WI38 (cell line): ENCODE measurements around the gene NELL1.

Experiments
- H3K4me3 ChIP-seq: 2 replicates; pipeline ENCODE4 v1.5.1; 2011; ENCODE audit warnings: low read depth, mild to moderate bottlenecking, control low read depth, low read length
- TF ChIP-seq, protein P1 (sequence below): IDR thresholded peaks from 2 replicates; pipeline ENCODE4 v1.5.1; 2012; ENCODE audit warnings: low read depth, mild to moderate bottlenecking, control low read depth, low read length

The NELL1 gene

DNA sequence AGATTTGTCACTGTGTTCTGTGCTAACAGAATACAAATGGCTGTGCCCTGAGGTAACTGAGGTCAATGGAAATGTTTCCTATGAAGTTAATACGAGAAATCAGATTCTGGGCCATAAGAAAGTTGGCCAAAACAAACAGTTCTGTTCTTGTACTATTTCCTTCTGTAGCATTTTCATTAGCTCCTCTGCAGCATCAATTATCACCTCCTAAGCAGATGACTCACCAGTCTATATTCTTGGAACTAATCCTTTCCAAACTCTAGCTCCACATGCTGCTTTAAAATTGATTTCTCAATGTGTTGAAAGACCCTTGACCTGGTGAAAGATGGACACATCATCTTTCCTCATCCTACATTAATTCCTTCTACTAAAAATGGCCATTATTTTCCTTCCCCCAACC, 736.0 kb downstream of the NELL1 start:
- TF ChIP-seq, protein P1, sequence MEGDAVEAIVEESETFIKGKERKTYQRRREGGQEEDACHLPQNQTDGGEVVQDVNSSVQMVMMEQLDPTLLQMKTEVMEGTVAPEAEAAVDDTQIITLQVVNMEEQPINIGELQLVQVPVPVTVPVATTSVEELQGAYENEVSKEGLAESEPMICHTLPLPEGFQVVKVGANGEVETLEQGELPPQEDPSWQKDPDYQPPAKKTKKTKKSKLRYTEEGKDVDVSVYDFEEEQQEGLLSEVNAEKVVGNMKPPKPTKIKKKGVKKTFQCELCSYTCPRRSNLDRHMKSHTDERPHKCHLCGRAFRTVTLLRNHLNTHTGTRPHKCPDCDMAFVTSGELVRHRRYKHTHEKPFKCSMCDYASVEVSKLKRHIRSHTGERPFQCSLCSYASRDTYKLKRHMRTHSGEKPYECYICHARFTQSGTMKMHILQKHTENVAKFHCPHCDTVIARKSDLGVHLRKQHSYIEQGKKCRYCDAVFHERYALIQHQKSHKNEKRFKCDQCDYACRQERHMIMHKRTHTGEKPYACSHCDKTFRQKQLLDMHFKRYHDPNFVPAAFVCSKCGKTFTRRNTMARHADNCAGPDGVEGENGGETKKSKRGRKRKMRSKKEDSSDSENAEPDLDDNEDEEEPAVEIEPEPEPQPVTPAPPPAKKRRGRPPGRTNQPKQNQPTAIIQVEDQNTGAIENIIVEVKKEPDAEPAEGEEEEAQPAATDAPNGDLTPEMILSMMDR, result no peak
- H3K4me3 ChIP-seq, result no peak overlapping the region

DNA sequence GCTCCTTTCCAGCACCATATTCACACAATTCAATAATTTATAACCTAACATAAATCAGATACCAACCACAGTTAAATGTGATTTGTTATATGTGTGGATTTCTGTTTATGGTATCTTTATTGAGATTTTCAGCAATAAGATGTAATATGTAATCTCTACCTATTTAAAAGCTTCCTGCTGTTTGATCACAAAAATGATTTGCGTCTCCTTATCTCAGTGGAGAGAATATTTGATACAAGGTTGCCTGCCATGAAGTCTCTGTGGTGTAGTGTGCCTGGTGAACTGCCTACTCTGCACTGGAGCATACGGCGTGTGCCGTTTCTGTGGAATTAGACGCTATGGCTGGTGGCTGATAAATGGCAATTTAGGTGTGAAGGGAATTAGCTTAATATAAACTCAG, 741.1 kb downstream of the NELL1 start:
- H3K4me3 ChIP-seq, result no peak overlapping the region
- TF ChIP-seq, protein P1, result no peak

DNA sequence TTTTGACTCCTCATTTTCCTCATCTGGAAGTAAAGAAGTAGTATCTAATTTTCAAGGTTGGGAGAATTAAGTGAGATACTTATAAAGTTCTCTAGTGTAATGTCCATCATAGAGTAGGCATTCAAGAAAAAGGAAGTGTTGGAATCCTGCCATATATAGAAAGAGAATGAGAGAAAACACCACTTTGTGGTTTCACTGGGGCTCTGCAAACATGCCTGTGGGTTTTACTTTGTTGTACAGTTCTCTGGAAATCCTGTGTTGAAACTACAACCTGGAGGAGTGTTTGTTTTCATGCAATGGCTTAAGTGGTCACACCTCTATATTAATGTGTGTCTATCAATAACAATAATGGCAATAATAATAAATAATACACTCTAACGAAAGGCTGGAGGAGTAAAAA, 741.7 kb downstream of the NELL1 start:
- no peak overlapping the region for H3K4me3 ChIP-seq
- TF ChIP-seq, protein P1, result no peak

DNA sequence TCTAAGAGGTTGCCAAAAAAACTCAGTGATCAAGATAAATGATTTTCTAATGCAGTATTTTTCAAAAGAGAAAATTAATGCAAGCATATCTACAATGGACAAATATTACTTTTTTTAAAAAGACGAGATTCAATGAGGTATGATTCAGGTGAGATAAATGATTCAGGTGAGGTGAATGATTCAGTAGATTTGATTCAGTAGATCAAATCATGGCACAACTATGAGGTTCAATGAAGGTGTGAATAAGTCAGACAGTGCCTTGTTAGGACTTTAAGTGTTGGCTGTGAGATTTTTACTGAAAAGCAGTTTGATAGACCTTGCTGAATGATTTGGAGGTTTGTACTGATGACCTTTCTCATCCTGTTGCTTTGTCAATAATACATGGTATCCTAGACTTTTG, 742.2 kb downstream of the NELL1 start:
- TF ChIP-seq, protein P1, result no peak
- H3K4me3 ChIP-seq, result no peak overlapping the region

DNA sequence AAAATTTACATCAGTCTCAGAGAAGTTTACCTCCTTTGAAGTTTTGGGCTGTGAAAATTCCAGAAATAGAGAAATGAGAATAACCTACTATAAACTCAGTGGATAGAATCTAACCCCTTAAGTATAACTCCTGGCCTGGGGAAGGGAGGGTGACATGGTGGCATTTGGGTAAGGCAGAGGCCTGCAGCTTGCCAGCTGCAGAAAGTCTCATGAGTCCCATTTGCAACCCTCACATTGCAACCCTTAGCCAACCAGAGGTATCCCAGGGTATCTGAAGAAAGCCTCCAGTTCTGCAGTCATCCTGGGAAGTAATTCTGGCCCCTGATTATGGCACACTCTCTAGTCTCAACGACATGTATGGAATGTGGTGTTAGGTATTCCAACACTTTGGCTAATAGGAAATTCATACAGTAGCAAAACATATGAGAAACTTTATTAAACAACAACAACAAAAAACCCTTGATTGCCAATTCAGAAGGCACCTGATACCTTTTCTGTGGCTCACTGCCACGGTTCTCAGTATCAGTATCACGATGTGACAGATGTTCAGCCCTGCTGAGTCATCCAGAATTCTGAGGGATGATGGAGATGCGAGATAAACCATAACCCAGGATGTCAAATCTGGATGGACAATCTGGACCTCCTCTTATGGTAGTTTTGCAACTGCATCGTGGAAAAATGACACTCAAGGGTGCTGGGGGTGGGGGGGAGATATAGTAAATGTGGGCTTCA, 743.4 kb downstream of the NELL1 start:
- H3K4me3 ChIP-seq, result no peak overlapping the region
- TF ChIP-seq, protein P1, result no peak

DNA sequence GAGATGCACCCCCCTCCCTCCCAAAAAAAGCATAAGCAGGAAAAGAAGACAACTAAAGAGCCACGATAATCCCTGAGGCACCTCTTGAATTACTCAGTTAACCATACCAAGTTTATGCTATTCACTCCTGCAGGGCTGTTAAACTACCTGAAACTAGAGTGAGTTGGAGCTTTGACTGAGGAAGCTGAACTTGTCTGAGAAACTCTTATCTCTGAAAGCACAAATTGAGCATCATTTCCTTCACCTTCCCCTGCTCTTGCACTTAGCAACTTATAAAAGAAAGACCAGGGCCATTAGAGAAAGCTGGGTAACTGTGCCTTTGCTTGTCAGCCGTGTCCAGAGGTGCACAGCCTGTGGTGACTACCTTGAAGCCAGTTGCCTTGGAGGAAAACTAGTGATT, 745.6 kb downstream of the NELL1 start:
- no peak overlapping the region for H3K4me3 ChIP-seq
- TF ChIP-seq, protein P1, result no peak

DNA sequence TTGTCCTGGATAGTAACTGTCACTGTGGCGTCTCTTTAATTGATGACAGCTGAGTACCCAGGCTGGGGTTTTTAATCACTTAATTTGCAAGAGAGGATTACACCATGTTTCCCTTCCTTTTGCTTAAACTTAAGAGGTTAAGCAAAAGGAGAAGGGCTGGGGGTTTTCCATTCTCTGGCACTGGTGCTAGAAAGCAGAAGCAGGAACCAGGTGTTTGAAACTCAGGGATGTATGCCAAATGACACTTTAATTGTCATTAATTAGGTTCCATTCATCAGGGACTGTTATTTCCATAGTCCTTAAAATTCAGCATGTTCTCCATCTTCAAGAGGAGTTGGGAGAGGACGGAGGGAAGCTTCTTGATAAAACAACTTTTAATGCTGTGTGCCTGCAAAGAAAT, 746.2 kb downstream of the NELL1 start:
- no peak overlapping the region for H3K4me3 ChIP-seq
- TF ChIP-seq, protein P1, result no peak
